ENCODE measurements around the gene RIT1.

GRCh38 chr1:155900161-155900560 lies 11.0 kb downstream of the RIT1 start:
- TF ChIP-seq, protein P1, sequence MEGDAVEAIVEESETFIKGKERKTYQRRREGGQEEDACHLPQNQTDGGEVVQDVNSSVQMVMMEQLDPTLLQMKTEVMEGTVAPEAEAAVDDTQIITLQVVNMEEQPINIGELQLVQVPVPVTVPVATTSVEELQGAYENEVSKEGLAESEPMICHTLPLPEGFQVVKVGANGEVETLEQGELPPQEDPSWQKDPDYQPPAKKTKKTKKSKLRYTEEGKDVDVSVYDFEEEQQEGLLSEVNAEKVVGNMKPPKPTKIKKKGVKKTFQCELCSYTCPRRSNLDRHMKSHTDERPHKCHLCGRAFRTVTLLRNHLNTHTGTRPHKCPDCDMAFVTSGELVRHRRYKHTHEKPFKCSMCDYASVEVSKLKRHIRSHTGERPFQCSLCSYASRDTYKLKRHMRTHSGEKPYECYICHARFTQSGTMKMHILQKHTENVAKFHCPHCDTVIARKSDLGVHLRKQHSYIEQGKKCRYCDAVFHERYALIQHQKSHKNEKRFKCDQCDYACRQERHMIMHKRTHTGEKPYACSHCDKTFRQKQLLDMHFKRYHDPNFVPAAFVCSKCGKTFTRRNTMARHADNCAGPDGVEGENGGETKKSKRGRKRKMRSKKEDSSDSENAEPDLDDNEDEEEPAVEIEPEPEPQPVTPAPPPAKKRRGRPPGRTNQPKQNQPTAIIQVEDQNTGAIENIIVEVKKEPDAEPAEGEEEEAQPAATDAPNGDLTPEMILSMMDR (IDR thresholded peaks at IDR 0.05; ENCODE audit: low read length) = no peak
- TF ChIP-seq EZH2 (IDR thresholded peaks at IDR 0.05; ENCODE audit: borderline replicate concordance, low read length) = no peak

Data from OCI-LY1 (cell line).